Measurements from ENCODE around the gene P4HB.

DNA sequence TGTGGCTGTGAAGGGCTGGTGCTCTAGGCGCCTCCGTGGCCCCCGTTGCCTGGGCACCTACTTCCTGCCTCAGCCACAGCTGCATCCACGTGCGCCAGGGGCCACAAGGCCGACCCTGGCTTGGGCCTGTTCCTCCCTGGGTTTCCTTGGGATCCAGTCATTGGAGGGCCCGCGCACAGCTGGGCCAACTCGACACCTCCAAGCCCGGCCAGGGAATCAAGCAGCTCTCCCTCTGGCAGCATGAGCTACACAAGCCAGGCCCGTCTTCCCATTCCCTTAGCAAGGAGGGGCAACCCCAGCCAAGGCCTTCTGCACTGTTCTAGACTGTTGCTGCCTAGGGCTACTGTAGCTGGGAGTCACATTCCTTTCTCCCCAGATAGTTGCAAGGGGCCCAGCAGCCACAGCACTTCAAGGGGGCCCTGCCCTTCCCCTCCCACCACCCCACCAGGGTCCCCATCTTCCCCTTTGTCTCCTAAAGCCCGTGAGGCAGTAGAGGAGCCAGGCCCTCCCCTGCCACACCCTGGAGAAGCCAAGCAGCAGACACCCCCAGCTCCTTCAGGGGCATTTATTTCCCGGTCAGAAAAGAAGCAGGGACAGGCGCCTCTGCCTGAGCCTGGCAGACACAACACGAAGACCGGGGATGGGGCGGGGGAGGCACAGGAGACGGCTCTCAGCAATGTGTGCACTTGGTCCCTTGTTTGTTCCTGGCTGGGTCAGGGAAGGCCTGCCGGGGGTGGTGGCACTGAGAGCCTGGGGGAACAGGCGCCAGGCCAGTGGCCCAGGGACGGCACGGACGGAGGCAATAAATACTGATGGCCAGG lies 7.0 kb upstream of the P4HB start:
- TF ChIP-seq, protein P1, sequence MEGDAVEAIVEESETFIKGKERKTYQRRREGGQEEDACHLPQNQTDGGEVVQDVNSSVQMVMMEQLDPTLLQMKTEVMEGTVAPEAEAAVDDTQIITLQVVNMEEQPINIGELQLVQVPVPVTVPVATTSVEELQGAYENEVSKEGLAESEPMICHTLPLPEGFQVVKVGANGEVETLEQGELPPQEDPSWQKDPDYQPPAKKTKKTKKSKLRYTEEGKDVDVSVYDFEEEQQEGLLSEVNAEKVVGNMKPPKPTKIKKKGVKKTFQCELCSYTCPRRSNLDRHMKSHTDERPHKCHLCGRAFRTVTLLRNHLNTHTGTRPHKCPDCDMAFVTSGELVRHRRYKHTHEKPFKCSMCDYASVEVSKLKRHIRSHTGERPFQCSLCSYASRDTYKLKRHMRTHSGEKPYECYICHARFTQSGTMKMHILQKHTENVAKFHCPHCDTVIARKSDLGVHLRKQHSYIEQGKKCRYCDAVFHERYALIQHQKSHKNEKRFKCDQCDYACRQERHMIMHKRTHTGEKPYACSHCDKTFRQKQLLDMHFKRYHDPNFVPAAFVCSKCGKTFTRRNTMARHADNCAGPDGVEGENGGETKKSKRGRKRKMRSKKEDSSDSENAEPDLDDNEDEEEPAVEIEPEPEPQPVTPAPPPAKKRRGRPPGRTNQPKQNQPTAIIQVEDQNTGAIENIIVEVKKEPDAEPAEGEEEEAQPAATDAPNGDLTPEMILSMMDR (IDR thresholded peaks at IDR 0.05; ENCODE audit: low read length): no peak
- no peak for TF ChIP-seq EZH2phosphoT487 (IDR thresholded peaks at IDR 0.05; ENCODE audit: low read length)
